CD14-positive monocyte (primary cell): ENCODE measurements around the gene VPS37C. TPM values are rescaled to one million over a fixed set of nuclear protein-coding genes. Genes with fewer than 3 reads are reported as not detected.
A peak's percentile ranks its signal among the peaks of the same experiment; 100 is the strongest.

ENCODE experiments used
- DNase-seq, 3 donors: peaks; one replicate each; pipeline ENCODE4 v3.0.0-alpha.2; 2011 to 2022
- H2AFZ ChIP-seq: 2 replicates; pipeline ENCODE4 v1.6.0; 2012; ENCODE audit warnings: mild to moderate bottlenecking, low read depth, low read length, inconsistent platforms; ENCODE audit not compliant: insufficient read depth, poor library complexity, severe bottlenecking
- H3K27ac ChIP-seq, 2 donors: 1 replicate in 1 of 2; 2 replicates in 1 of 2; pipeline ENCODE4 v1.5.1; 2012 to 2013; ENCODE audit warnings: low read length in 2 of 2, control low read depth in 1 of 2, inconsistent platforms in 1 of 2, low read depth in 1 of 2, mild to moderate bottlenecking in 1 of 2
- H3K27me3 ChIP-seq, 2 donors: one replicate each; pipeline versions ENCODE4 v1.6.0 to v1.6.1; 2011 to 2013; ENCODE audit warnings: low read length in 2 of 2; ENCODE audit not compliant: control insufficient read depth in 2 of 2, insufficient read depth in 2 of 2
- H3K36me3 ChIP-seq, 2 donors: replicated peaks in 1 of 2; 1 replicate in 1 of 2; 2 replicates in 1 of 2; pipeline versions ENCODE4 v1.5.1 to v1.6.1; 2012 to 2013; ENCODE audit warnings: low read length in 2 of 2, control low read depth in 1 of 2, inconsistent platforms in 1 of 2, mild to moderate bottlenecking in 1 of 2; ENCODE audit not compliant: insufficient read depth in 2 of 2, control insufficient read depth in 1 of 2
- H3K4me1 ChIP-seq, 2 donors: 1 replicate in 1 of 2; 2 replicates in 1 of 2; pipeline versions ENCODE4 v1.5.1 to v1.6.1; 2012 to 2013; ENCODE audit warnings: low read length in 2 of 2, control low read depth in 1 of 2, inconsistent platforms in 1 of 2, mild to moderate bottlenecking in 1 of 2, moderate library complexity in 1 of 2; ENCODE audit not compliant: insufficient read depth in 2 of 2, control insufficient read depth in 1 of 2
- H3K4me2 ChIP-seq: replicated peaks from 2 replicates; pipeline ENCODE3; 2012; ENCODE audit warnings: low read length, moderate library complexity, mild to moderate bottlenecking; ENCODE audit not compliant: poor library complexity, severe bottlenecking; ENCODE audit errors: extremely low read depth
- H3K4me3 ChIP-seq, 3 experiments: fragments of 200-600 bp in 1 of 3; sonication (generic) in 1 of 3; replicated peaks in 1 of 3; 1 replicate in 2 of 3; 2 replicates in 1 of 3; pipeline ENCODE4 v1.5.1; 2011 to 2013; ENCODE audit warnings: low read length in 3 of 3, mild to moderate bottlenecking in 3 of 3, control low read depth in 2 of 3, low read depth in 2 of 3, inconsistent platforms in 1 of 3, moderate library complexity in 1 of 3
- H3K79me2 ChIP-seq: 2 replicates; pipeline ENCODE4 v1.6.0; 2012; ENCODE audit warnings: mild to moderate bottlenecking, control low read depth, inconsistent platforms, low read length, moderate library complexity; ENCODE audit not compliant: insufficient read depth
- H3K9ac ChIP-seq: 2 replicates; pipeline ENCODE4 v1.6.0; 2017; ENCODE audit warnings: low read length, mild to moderate bottlenecking; ENCODE audit not compliant: insufficient read depth, poor library complexity, severe bottlenecking
- H3K9me3 ChIP-seq, 2 donors: replicated peaks in 1 of 2; 1 replicate in 1 of 2; 2 replicates in 1 of 2; pipeline versions ENCODE4 v1.5.1 to v1.6.1; 2012 to 2013; ENCODE audit warnings: low read length in 2 of 2, control low read depth in 1 of 2; ENCODE audit not compliant: control insufficient read depth in 1 of 2, insufficient read depth in 1 of 2
- H4K20me1 ChIP-seq: 2 replicates; pipeline ENCODE4 v1.6.0; 2012; ENCODE audit warnings: mild to moderate bottlenecking, low read length, control low read depth, moderate library complexity; ENCODE audit not compliant: insufficient read depth
- H3K27ac Mint-ChIP-seq, 7 donors: one replicate each; pipeline ENCODE4 v1.8.0; 2020; ENCODE audit warnings: mild to moderate bottlenecking in 7 of 7, mixed read lengths in 7 of 7, moderate library complexity in 6 of 7, inconsistent platforms in 2 of 7
- H3K27me3 Mint-ChIP-seq, 3 donors: one replicate each; pipeline ENCODE4 v1.8.0; 2021 to 2022; ENCODE audit warnings: low read depth in 3 of 3, mild to moderate bottlenecking in 3 of 3, mixed read lengths in 3 of 3, moderate library complexity in 3 of 3, inconsistent platforms in 1 of 3
- H3K36me3 Mint-ChIP-seq, 2 donors: one replicate each; pipeline ENCODE4 v1.8.0; 2020; ENCODE audit warnings: mixed read lengths in 2 of 2, inconsistent platforms in 1 of 2, mild to moderate bottlenecking in 1 of 2
- H3K4me1 Mint-ChIP-seq: one replicate; pipeline ENCODE4 v1.8.0; 2020; ENCODE audit warnings: mild to moderate bottlenecking, mixed read lengths
- H3K4me3 Mint-ChIP-seq, 2 donors: one replicate each; pipeline ENCODE4 v1.8.0; 2020; ENCODE audit warnings: mild to moderate bottlenecking in 2 of 2, mixed read lengths in 2 of 2, moderate library complexity in 1 of 2
- H3K9me3 Mint-ChIP-seq, 7 donors: one replicate each; pipeline ENCODE4 v1.8.0; 2020 to 2022; ENCODE audit warnings: mixed read lengths in 7 of 7, mild to moderate bottlenecking in 6 of 7, moderate library complexity in 6 of 7, inconsistent platforms in 2 of 7
- WGBS: methylation state at CpG from one replicate; pipeline ENCODE4 v1.1.5; 2013; ENCODE audit warnings: missing lambda C conversion rate; ENCODE audit not compliant: insufficient coverage; 5-methylcytosine and 5-hydroxymethylcytosine counted together
- intact Hi-C, 2 donors: fragments of 100-400 bp; cut with micrococcal nuclease; formaldehyde crosslinking; loops; one replicate each; pipeline versions ENCODE4 v1.15.0 to v1.15.1; 2023
- polyA plus RNA-seq, 3 donors: library from polyadenylated mRNA; depleted of rRNA in 1 of 3; unstranded in 2 of 3; stranded (reverse) in 1 of 3; fragments of 300-500 nt in 2 of 3; fragments of >200 nt in 1 of 3; fragmentation: Illumina TruSeq in 2 of 3; gene quantifications; 1 replicate in 2 of 3; 2 replicates in 1 of 3; pipeline ENCODE4 v1.2.3, GENCODE V29; 2012 to 2021
- TF ChIP-seq, protein P1 (sequence below): fragments of 200-600 bp; IDR thresholded peaks from one replicate; pipeline ENCODE4 v1.8.0; 2022; ENCODE audit warnings: antibody characterized with exemption, mild to moderate bottlenecking

The VPS37C gene
- polyA plus RNA-seq, 3 donors, result 1.9 to 25.1 (median 3.8) TPM

- Histone ChIP-seq H3K27ac (no peak overlapping the region), H4K20me1 (no peaks in the 10 kb centered on the region), H3K27me3 (no peaks in the 10 kb centered on the region), H3K4me3 (no peak overlapping the region), H3K4me1 (peaks cover 6% of the 10 kb centered on the region in 2 donors), H2AFZ (no peak overlapping the region), H3K9me3 (no peaks in the 10 kb centered on the region), H3K36me3 (no peaks in the 10 kb centered on the region), H3K4me2 (no peak overlapping the region), H3K9ac (no peak overlapping the region), H3K79me2 (no peaks in the 10 kb centered on the region)
- H3K4me3 Mint-ChIP-seq, result no peak overlapping the region
- peaks cover 0 to 2% (median 0%) of the 10 kb centered on the region in 7 donors for H3K9me3 Mint-ChIP-seq
- H3K36me3 Mint-ChIP-seq, result no peaks in the 10 kb centered on the region
- 90% methylated on average over 6 of the region's 7 CpGs for WGBS
- H3K27me3 Mint-ChIP-seq, result peaks cover 2 to 6% (median 5%) of the 10 kb centered on the region in 3 donors
- peak overlapping the region in 2 of 7 donors; percentile 1 to 4 for H3K27ac Mint-ChIP-seq
- intact Hi-C loops, result no loop called here
- TF ChIP-seq, protein P1, sequence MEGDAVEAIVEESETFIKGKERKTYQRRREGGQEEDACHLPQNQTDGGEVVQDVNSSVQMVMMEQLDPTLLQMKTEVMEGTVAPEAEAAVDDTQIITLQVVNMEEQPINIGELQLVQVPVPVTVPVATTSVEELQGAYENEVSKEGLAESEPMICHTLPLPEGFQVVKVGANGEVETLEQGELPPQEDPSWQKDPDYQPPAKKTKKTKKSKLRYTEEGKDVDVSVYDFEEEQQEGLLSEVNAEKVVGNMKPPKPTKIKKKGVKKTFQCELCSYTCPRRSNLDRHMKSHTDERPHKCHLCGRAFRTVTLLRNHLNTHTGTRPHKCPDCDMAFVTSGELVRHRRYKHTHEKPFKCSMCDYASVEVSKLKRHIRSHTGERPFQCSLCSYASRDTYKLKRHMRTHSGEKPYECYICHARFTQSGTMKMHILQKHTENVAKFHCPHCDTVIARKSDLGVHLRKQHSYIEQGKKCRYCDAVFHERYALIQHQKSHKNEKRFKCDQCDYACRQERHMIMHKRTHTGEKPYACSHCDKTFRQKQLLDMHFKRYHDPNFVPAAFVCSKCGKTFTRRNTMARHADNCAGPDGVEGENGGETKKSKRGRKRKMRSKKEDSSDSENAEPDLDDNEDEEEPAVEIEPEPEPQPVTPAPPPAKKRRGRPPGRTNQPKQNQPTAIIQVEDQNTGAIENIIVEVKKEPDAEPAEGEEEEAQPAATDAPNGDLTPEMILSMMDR, result no peak
- H3K4me1 Mint-ChIP-seq, result peaks cover 20% of the 10 kb centered on the region
- no peak for DNase-seq
Measured at GRCh38 chr11:61116426-61117167, 44.6 kb downstream of the VPS37C start.

GRCh38 chr11:61115498-61116224 lies 45.6 kb downstream of the VPS37C start:
- H3K36me3 ChIP-seq, result no peaks in the 10 kb centered on the region
- no peaks in the 10 kb centered on the region for H4K20me1 ChIP-seq
- peaks cover 2 to 6% (median 5%) of the 10 kb centered on the region in 3 donors for H3K27me3 Mint-ChIP-seq
- TF ChIP-seq, protein P1, result no peak
- peaks cover 20% of the 10 kb centered on the region for H3K4me1 Mint-ChIP-seq
- H3K36me3 Mint-ChIP-seq, result no peaks in the 10 kb centered on the region
- H3K79me2 ChIP-seq, result no peaks in the 10 kb centered on the region
- H3K9ac ChIP-seq, result no peak overlapping the region
- no peaks in the 10 kb centered on the region for H3K27me3 ChIP-seq
- H3K27ac Mint-ChIP-seq, result peak overlapping the region in 1 of 7 donors; percentile 64
- no peak overlapping the region for H3K4me2 ChIP-seq
- peaks cover 0 to 2% (median 0%) of the 10 kb centered on the region in 7 donors for H3K9me3 Mint-ChIP-seq
- intact Hi-C loops, result no loop called here
- no peak for DNase-seq
- no peak overlapping the region for H3K27ac ChIP-seq
- H3K9me3 ChIP-seq, result no peaks in the 10 kb centered on the region
- whole genome bisulfite sequencing, result 99% methylated on average over 17 of the region's 21 CpGs
- peaks cover 6% of the 10 kb centered on the region in 2 donors for H3K4me1 ChIP-seq
- no peak overlapping the region for H3K4me3 Mint-ChIP-seq
- H2AFZ ChIP-seq, result no peak overlapping the region
- no peak overlapping the region for H3K4me3 ChIP-seq
